ENCODE measurements around the gene HAUS5.
"Not testable (repeated sequence)": the region's sequence is repeated elsewhere in the genome, so short reads cannot be mapped to it uniquely, and the experiment has no call there.

Gene HAUS5

GRCh38 chr19:35612559-35613321, at the start of gene HAUS5:
TSS of gene HAUS5 (plus strand) at chr19:35612735. CDS start at chr19:35612795, 60 bp downstream.
- peak; percentile 90 for DNase-seq

DNA sequence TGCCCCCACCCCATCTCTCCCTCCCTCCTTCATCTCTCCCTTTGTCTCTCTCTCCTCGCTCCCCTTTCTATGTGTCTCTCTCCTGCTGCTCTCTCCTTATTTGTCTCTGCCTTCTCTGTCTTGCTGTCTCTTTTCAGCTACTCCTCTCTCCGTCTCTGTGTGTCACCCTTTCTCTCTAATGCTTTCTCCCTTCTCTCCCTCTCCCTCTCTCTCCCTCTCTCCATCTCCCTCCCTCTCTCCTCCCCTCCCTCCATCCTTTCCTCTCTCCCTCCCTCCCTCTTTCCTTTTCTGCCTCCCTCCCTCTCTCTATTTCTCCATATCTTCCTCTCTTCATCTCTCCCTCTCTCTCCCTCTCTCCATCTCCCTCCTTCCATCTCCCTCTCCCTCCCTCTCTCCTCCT, 49.8 kb upstream of the HAUS5 start:
- no peak for DNase-seq

- DNase-seq: no peak
These were observed 49.2 kb upstream of the HAUS5 start, which contains the start of gene ATP4A for GRCh38 chr19:35563207-35563829. TSS of gene ATP4A (minus strand) at chr19:35563658. CDS start at chr19:35563629, 29 bp downstream.

- DNase-seq: no peak
These were observed 47.3 kb upstream of the HAUS5 start for GRCh38 chr19:35565016-35565856.

- no peak for DNase-seq
These were observed 45.8 kb upstream of the HAUS5 start for GRCh38 chr19:35566738-35567137.

DNA sequence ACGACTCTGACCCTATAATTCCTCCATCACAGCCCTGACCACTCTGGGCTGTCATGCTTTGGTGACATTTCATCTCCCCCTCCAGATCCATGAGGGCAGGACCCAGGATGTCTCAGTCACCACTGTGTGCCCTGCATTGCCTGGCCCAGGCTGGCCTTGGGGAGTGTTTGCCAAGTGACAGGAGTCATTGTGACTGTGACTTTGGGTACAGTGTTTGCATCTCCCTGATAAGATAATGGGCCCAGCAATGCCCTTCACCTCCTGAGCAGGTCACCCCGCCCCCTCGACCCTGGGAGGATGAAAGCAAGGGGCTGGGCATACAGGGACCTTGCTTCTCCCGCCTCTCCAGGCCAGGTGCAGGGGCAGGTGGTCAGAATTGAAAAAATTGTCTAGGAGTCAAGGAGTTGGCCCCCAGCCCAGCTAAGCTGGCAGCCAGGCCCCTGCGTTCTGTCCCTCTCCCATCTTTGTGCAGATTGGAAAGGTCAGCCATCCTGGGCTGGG, 43.2 kb upstream of the HAUS5 start:
- no peak for DNase-seq

GRCh38 chr19:35571406-35571965, 41.0 kb upstream of the HAUS5 start:
- DNase-seq: no peak

- DNase-seq: no peak
These were observed 34.6 kb upstream of the HAUS5 start for GRCh38 chr19:35577918-35578317.

DNA sequence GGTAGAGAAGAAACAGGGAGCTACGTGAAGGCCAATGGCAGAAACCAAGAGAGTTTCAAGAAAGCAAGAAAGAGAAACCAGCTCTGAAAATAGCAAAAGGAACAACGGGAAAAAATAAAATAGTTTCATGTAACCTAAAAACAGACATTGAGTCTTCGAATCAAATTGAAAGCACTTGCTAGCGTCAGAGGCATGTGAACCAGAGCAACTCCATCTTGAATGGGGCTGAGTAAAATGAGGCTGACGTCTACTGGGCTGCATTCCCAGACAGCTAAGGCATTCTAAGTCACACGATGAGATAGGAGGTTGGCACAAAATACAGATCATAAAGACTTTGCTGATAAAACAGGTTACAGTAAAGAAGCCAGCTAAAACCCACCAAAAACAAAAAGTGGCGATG, 33.8 kb upstream of the HAUS5 start:
- no peak for DNase-seq

DNA sequence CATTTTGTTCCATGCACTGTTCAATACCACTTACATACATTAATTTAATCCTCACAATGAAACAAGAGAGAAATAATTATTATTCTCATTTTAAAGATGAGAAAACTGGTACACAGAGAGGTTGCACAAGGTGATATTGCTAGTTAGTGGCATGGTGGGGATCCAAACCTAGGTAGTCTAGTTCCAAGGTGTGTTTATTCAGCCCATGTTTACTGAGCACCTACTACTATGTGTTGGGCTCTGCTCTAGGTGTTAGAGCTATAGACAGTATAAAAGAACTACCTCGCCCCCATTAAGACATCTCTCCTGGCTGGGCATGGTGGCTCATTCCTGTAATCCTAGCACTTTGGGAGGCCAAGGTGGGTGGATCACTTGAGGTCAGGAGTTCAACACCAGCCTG, 29.8 kb upstream of the HAUS5 start:
- no peak for DNase-seq

DNA sequence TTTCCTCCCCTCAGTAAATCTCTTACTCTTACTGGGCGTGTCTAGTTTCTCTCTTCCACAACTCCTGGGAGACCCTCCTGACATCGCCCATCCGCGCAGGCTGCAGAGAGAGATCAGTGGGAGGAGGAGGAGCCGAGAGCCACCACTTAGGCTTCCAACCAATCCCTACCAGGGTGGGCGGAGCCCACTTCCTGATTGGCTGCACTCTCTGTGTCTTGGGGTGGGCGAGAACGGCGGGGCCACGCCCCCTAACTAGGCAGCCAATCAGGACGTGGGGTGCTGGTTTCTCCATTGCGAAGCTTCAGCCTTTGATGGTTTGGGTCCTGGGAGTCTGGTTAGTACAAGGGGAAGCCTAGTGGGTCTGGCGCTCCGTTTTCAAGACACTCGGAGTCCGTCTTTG, 26.7 kb upstream of the HAUS5 start, which contains the start of gene PMIS2:
Gene PMIS2, plus strand, starts transcription at position 326 of the 400 bp plus-strand sequence. CDS start 87 bp downstream, outside the sequence.
- DNase-seq: no peak

DNA sequence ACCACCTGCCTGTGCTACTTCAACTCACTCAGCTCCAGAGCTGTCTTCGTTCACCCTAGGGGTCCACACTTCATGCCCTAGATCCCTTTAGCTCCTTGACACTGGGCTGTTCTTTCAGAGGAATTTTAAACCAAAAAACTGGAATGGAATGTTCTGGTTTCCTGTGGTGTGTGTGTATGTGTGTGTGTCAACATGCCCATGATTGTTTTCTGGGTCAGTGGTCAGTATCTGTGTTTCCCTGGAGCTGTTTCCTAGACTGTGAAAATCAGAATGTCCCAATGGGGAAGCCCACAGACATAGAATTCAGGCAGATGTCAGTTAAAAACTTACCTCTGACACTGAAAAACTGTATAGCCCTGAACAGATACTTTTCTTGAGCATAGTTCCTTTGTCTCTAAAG, 25.2 kb upstream of the HAUS5 start:
- no peak for DNase-seq

DNA sequence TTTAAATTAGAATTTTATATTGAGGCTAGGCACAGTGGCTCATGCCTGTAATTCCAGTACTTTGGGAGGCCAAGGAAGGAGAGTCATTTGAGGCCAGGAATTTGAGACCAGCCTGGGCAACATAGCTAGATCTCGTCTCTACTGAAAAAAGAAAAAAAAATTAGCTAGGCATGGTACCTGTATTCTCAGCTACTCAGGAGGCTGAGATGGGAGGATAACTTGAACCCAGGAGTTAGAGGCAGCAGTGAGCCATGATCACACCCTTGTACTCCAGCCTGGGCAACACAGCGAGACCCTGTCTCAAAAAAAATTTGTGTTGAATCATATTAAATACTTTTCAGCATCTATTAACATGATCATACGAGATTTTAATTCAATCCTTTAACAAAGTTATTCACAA, 21.7 kb upstream of the HAUS5 start:
- no peak for DNase-seq

DNA sequence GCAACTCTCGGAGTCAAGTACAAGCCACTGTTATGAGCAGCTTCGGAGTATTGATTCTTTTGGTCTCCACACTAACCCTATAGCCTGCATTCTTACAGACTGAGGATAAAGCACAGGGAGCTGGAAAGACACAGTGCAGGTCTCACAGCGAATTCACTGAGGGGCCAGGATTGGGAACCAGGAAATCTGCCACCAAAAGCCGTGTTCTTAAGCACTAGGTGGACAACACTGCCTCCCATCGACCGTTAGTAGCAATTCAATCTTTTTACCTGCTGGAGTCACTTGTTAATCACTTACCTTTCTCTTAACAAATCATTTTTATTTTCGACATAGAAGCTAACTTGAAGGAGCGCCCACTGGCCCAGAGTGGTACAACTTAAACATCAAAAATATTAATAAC, 20.3 kb upstream of the HAUS5 start:
- DNase-seq: peak; percentile 12

DNA sequence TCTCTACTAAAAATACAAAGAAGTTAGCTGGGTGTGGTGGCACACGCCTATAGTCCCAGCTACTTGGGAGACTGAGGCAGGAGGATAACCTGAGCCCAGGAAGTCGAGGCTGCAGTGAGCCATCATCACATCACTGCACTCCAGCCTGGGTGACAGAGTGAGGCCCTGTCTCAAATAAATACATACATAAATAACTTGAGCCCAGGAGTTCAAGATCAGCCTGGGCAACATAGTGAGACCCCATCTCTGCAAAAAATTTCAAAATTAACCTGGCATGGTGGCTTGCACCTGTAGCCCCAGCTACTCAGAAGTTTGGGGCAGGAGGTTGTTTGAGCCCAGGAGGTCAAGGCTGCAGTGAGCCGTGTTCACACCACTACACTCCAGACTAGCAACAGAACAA, 17.5 kb upstream of the HAUS5 start:
- DNase-seq: not testable (repeated sequence)

GRCh38 chr19:35595928-35596327, 16.6 kb upstream of the HAUS5 start:
- no peak for DNase-seq

- no peak for DNase-seq
These were observed 16.1 kb upstream of the HAUS5 start for GRCh38 chr19:35596366-35596999.

GRCh38 chr19:35601971-35602370, 10.6 kb upstream of the HAUS5 start:
- DNase-seq: no peak

DNA sequence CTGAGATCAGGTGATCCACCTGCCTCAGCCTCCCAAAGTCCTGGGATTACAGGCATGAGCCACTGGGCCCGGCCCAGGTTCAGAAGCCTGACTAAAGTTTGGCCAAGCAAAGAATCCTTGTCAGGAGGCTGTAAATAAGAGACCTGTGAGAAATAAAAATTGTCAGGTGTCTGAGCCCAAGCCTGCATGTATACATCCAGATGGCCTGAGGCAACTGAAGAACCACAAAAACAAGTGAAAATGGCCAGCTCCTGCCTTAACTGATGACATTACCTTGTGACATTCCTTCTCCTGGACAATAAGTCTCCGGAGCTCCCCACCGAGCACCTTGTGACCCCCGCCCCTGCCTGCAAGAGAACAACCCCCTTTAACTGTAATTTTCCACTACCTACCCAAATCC, 8.1 kb upstream of the HAUS5 start:
- not testable (repeated sequence) for DNase-seq

- DNase-seq: not testable (repeated sequence)
These were observed 5.4 kb upstream of the HAUS5 start for GRCh38 chr19:35607170-35607569.

DNA sequence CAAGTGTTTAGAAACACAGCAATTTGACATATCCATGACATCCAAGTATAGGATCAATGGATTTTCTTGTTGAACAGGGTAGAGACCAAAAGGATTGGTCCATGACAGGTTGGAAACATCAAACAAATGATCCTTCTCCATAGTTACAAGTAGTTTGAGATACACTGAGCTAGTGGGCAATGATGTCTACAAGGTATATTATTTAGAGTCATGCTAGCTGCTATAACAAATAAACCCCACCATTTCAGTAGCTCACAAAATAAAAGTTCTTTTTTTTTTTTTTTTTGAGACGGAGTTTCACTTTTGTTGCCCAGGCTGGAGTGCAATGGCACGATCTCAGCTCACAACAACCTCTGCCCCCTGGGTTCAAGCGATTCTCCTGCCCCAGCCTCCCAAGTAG, 4.9 kb upstream of the HAUS5 start:
- no peak for DNase-seq

- DNase-seq: no peak
These were observed 4.3 kb upstream of the HAUS5 start for GRCh38 chr19:35608251-35608650.

Measured in NCI-H774 (cell line).